ENCODE results near the gene KCNMA1.

KCNMA1 gene

GRCh38 chr10:77138541-77138940 is 499.1 kb downstream of the KCNMA1 start:
- Histone ChIP-seq H3K4me3 (ENCODE audit: low read length) (no peak overlapping the region), H3K9me3 (ENCODE audit: control insufficient read depth, insufficient read depth, low read length) (no peaks in the 10 kb centered on the region), H3K36me3 (ENCODE audit: control insufficient read depth, insufficient read depth, low read length) (no peaks in the 10 kb centered on the region), H3K27ac (ENCODE audit: low read length) (no peak overlapping the region), H3K27me3 (ENCODE audit: control insufficient read depth, insufficient read depth, low read length) (no peaks in the 10 kb centered on the region), H3K4me1 (ENCODE audit: control insufficient read depth, insufficient read depth, low read length) (no peaks in the 10 kb centered on the region; the same call in none of the 2 replicates)
- no peak for DNase-seq (ENCODE audit: low read depth, low spot score)
- no CpG with 5 or more reads among the region's 6 CpGs for WGBS (ENCODE audit: insufficient coverage, insufficient read length)

- no peak for DNase-seq (ENCODE audit: low read depth, low spot score)
- no CpG with 5 or more reads among the region's 3 CpGs for WGBS (ENCODE audit: insufficient coverage, insufficient read length)
- Histone ChIP-seq H3K4me3 (ENCODE audit: low read length) (no peak overlapping the region), H3K4me1 (ENCODE audit: control insufficient read depth, insufficient read depth, low read length) (no peaks in the 10 kb centered on the region; the same call in none of the 2 replicates), H3K36me3 (ENCODE audit: control insufficient read depth, insufficient read depth, low read length) (no peaks in the 10 kb centered on the region), H3K9me3 (ENCODE audit: control insufficient read depth, insufficient read depth, low read length) (no peaks in the 10 kb centered on the region), H3K27ac (ENCODE audit: low read length) (no peak overlapping the region), H3K27me3 (ENCODE audit: control insufficient read depth, insufficient read depth, low read length) (no peaks in the 10 kb centered on the region)
These were observed 502.1 kb downstream of the KCNMA1 start for GRCh38 chr10:77135555-77135954.

- no peaks in the 10 kb centered on the region for H3K27me3 ChIP-seq (ENCODE audit: control insufficient read depth, insufficient read depth, low read length)
- no peak overlapping the region for H3K27ac ChIP-seq (ENCODE audit: low read length)
- no peak overlapping the region for H3K4me3 ChIP-seq (ENCODE audit: low read length)
- no peaks in the 10 kb centered on the region for H3K9me3 ChIP-seq (ENCODE audit: control insufficient read depth, insufficient read depth, low read length)
- H3K4me1 ChIP-seq (ENCODE audit: control insufficient read depth, insufficient read depth, low read length) = no peaks in the 10 kb centered on the region
- no peaks in the 10 kb centered on the region for H3K36me3 ChIP-seq (ENCODE audit: control insufficient read depth, insufficient read depth, low read length)
- no peak for DNase-seq (ENCODE audit: low read depth, low spot score)
- WGBS (ENCODE audit: insufficient coverage, insufficient read length) = no CpG with 5 or more reads among the region's 3 CpGs
These were observed 506.4 kb downstream of the KCNMA1 start for GRCh38 chr10:77131214-77131613.

GRCh38 chr10:77127243-77127642 is 510.4 kb downstream of the KCNMA1 start:
- no peaks in the 10 kb centered on the region for H3K9me3 ChIP-seq (ENCODE audit: control insufficient read depth, insufficient read depth, low read length)
- no CpG with 5 or more reads among the region's 1 CpG for WGBS (ENCODE audit: insufficient coverage, insufficient read length)
- H3K27me3 ChIP-seq (ENCODE audit: control insufficient read depth, insufficient read depth, low read length) = no peaks in the 10 kb centered on the region
- no peak overlapping the region for H3K4me3 ChIP-seq (ENCODE audit: low read length)
- no peak for DNase-seq (ENCODE audit: low read depth, low spot score)
- no peaks in the 10 kb centered on the region for H3K36me3 ChIP-seq (ENCODE audit: control insufficient read depth, insufficient read depth, low read length)
- no peak overlapping the region for H3K27ac ChIP-seq (ENCODE audit: low read length)
- H3K4me1 ChIP-seq (ENCODE audit: control insufficient read depth, insufficient read depth, low read length) = no peaks in the 10 kb centered on the region

GRCh38 chr10:77125231-77125630 is 512.4 kb downstream of the KCNMA1 start:
- Histone ChIP-seq H3K27me3 (ENCODE audit: control insufficient read depth, insufficient read depth, low read length) (no peaks in the 10 kb centered on the region), H3K4me3 (ENCODE audit: low read length) (no peak overlapping the region), H3K9me3 (ENCODE audit: control insufficient read depth, insufficient read depth, low read length) (no peaks in the 10 kb centered on the region), H3K36me3 (ENCODE audit: control insufficient read depth, insufficient read depth, low read length) (no peaks in the 10 kb centered on the region), H3K4me1 (ENCODE audit: control insufficient read depth, insufficient read depth, low read length) (no peaks in the 10 kb centered on the region), H3K27ac (ENCODE audit: low read length) (no peak overlapping the region)
- no CpG with 5 or more reads among the region's 4 CpGs for WGBS (ENCODE audit: insufficient coverage, insufficient read length)
- no peak for DNase-seq (ENCODE audit: low read depth, low spot score)

GRCh38 chr10:77123330-77123729 is 514.3 kb downstream of the KCNMA1 start:
- H3K36me3 ChIP-seq (ENCODE audit: control insufficient read depth, insufficient read depth, low read length) = no peaks in the 10 kb centered on the region

GRCh38 chr10:77121829-77122228 is 515.8 kb downstream of the KCNMA1 start:
- no peak for DNase-seq (ENCODE audit: low read depth, low spot score)
- no peak overlapping the region for H3K4me3 ChIP-seq (ENCODE audit: low read length)
- no peaks in the 10 kb centered on the region for H3K27me3 ChIP-seq (ENCODE audit: control insufficient read depth, insufficient read depth, low read length)
- no peaks in the 10 kb centered on the region for H3K36me3 ChIP-seq (ENCODE audit: control insufficient read depth, insufficient read depth, low read length)
- 0 out of 2 replicates have a peak, but pooled peaks cover 1% of the 10 kb centered on the region for H3K4me1 ChIP-seq (ENCODE audit: control insufficient read depth, insufficient read depth, low read length)
- WGBS (ENCODE audit: insufficient coverage, insufficient read length) = no CpG with 5 or more reads among the region's 10 CpGs
- no peak overlapping the region for H3K27ac ChIP-seq (ENCODE audit: low read length)
- H3K9me3 ChIP-seq (ENCODE audit: control insufficient read depth, insufficient read depth, low read length) = no peaks in the 10 kb centered on the region

More at GRCh38 chr10:77123330-77123729, 514.3 kb downstream of the KCNMA1 start:
- Histone ChIP-seq H3K4me1 (ENCODE audit: control insufficient read depth, insufficient read depth, low read length) (0 out of 2 replicates have a peak, but pooled peaks cover 1% of the 10 kb centered on the region), H3K9me3 (ENCODE audit: control insufficient read depth, insufficient read depth, low read length) (no peaks in the 10 kb centered on the region), H3K27ac (ENCODE audit: low read length) (no peak overlapping the region), H3K27me3 (ENCODE audit: control insufficient read depth, insufficient read depth, low read length) (no peaks in the 10 kb centered on the region), H3K4me3 (ENCODE audit: low read length) (no peak overlapping the region)
- DNase-seq (ENCODE audit: low read depth, low spot score) = no peak
- no CpG with 5 or more reads among the region's 5 CpGs for WGBS (ENCODE audit: insufficient coverage, insufficient read length)

- H3K9me3 ChIP-seq (ENCODE audit: control insufficient read depth, insufficient read depth, low read length) = no peaks in the 10 kb centered on the region
- peaks cover 4% of the 10 kb centered on the region; the same call in 1 of the 2 replicates for H3K4me1 ChIP-seq (ENCODE audit: control insufficient read depth, insufficient read depth, low read length)
- no CpG with 5 or more reads among the region's 4 CpGs for WGBS (ENCODE audit: insufficient coverage, insufficient read length)
- no peaks in the 10 kb centered on the region for H3K36me3 ChIP-seq (ENCODE audit: control insufficient read depth, insufficient read depth, low read length)
- DNase-seq (ENCODE audit: low read depth, low spot score) = no peak
- H3K4me3 ChIP-seq (ENCODE audit: low read length) = no peak overlapping the region
- H3K27me3 ChIP-seq (ENCODE audit: control insufficient read depth, insufficient read depth, low read length) = no peaks in the 10 kb centered on the region
- H3K27ac ChIP-seq (ENCODE audit: low read length) = no peak overlapping the region
These were observed 516.8 kb downstream of the KCNMA1 start for GRCh38 chr10:77120666-77121376.

- no peak overlapping the region for H3K27ac ChIP-seq (ENCODE audit: low read length)
- no peaks in the 10 kb centered on the region for H3K36me3 ChIP-seq (ENCODE audit: control insufficient read depth, insufficient read depth, low read length)
- no peak overlapping the region for H3K4me3 ChIP-seq (ENCODE audit: low read length)
- H3K27me3 ChIP-seq (ENCODE audit: control insufficient read depth, insufficient read depth, low read length) = no peaks in the 10 kb centered on the region
- no peaks in the 10 kb centered on the region for H3K9me3 ChIP-seq (ENCODE audit: control insufficient read depth, insufficient read depth, low read length)
- no CpG with 5 or more reads among the region's 4 CpGs for WGBS (ENCODE audit: insufficient coverage, insufficient read length)
- DNase-seq (ENCODE audit: low read depth, low spot score) = no peak
- H3K4me1 ChIP-seq (ENCODE audit: control insufficient read depth, insufficient read depth, low read length) = peaks cover 5% of the 10 kb centered on the region; the same call in 1 of the 2 replicates
These were observed 517.6 kb downstream of the KCNMA1 start for GRCh38 chr10:77120012-77120411.

GRCh38 chr10:77118603-77119282 is 518.9 kb downstream of the KCNMA1 start:
- H3K36me3 ChIP-seq (ENCODE audit: control insufficient read depth, insufficient read depth, low read length) = no peaks in the 10 kb centered on the region
- no peak overlapping the region for H3K4me3 ChIP-seq (ENCODE audit: low read length)
- peaks cover 7% of the 10 kb centered on the region; the same call in 1 of the 2 replicates for H3K4me1 ChIP-seq (ENCODE audit: control insufficient read depth, insufficient read depth, low read length)
- H3K27ac ChIP-seq (ENCODE audit: low read length) = no peak overlapping the region
- DNase-seq (ENCODE audit: low read depth, low spot score) = no peak
- no peaks in the 10 kb centered on the region for H3K27me3 ChIP-seq (ENCODE audit: control insufficient read depth, insufficient read depth, low read length)
- no peaks in the 10 kb centered on the region for H3K9me3 ChIP-seq (ENCODE audit: control insufficient read depth, insufficient read depth, low read length)
- whole genome bisulfite sequencing (ENCODE audit: insufficient coverage, insufficient read length) = no CpG with 5 or more reads among the region's 8 CpGs

Measured in iPS DF 6.9 (cell line).